Measurements from ENCODE around the gene GNB3. TPM values are rescaled to one million over a fixed set of nuclear protein-coding genes. Genes with fewer than 3 reads are reported as not detected.

GNB3 gene
- total and polyA plus RNA-seq, 9 of the 15 experiments (the other 6 are each of a cell fraction or from before 2014, with no cell fraction given), result 1.4 to 5.8 (median 2.0) TPM

GRCh38 chr12:6888360-6888759 is 47.6 kb downstream of the GNB3 start:
- H3K9me1 ChIP-seq (ENCODE audit: control insufficient read depth, insufficient read depth, low read length), result no peaks in the 10 kb centered on the region
- no peak overlapping the region for H3K27ac ChIP-seq (ENCODE audit: extremely low read depth, low read depth, low read length)
- no peak for FAIRE-seq
- 88% methylated on average over 2 of the region's 2 CpGs for WGBS (ENCODE audit: insufficient coverage, low coverage, missing lambda C conversion rate)
- in situ Hi-C loops (cut with MboI) (no loop called here), intact Hi-C loops (cut with micrococcal nuclease) (no loop called here)
- H3K4me3 ChIP-seq, result no peak overlapping the region
- ATAC-seq, result no peak
- H3K27me3 ChIP-seq (ENCODE audit: control insufficient read depth in 2 of 2, insufficient read depth in 2 of 2, low read length in 2 of 2), result no peaks in the 10 kb centered on the region
- peaks cover 14% of the 10 kb centered on the region; the same call in 1 of the 3 replicates for H3K36me3 ChIP-seq (ENCODE audit: control insufficient read depth, insufficient read depth, low read length)
- ChIA-PET POLR2A (interaction anchor here (0.6 to 1.4 kb wide), 2 partner anchors 15 to 20 kb away, joined by 3 to 5 read pairs; partner anchors contain the start of gene SPSB2), CTCF (ENCODE audit: low intra/inter-chr PET ratio) (no interaction called here)
- H4K20me1 ChIP-seq (replicated peaks; ENCODE audit: control insufficient read depth, insufficient read depth, low read length), result no peaks in the 10 kb centered on the region
- H2AFZ ChIP-seq (ENCODE audit: low read depth, low read length), result no peak overlapping the region
- H3K4me1 ChIP-seq (replicated peaks in 1 of 2; ENCODE audit: control insufficient read depth in 2 of 2, insufficient read depth in 2 of 2, low read length in 2 of 2), result peaks cover 12 to 23% of the 10 kb centered on the region in 2 experiments; a peak in 4 of 5 replicates
- no peak overlapping the region for H3K9ac ChIP-seq (ENCODE audit: insufficient read depth in 1 of 2, low read depth in 2 of 2, low read length in 2 of 2)
- DNase-seq (ENCODE audit: extremely low read depth in 1 of 4, low spot score in 3 of 4), result no peak
- BruUV-seq (replicated peaks), result no TSS peak
- H3K4me2 ChIP-seq (ENCODE audit: insufficient read depth, low read length), result no peak overlapping the region
- 0 out of 3 replicates have a peak, but pooled peaks cover 2% of the 10 kb centered on the region for H3K79me2 ChIP-seq (ENCODE audit: control insufficient read depth, insufficient read depth, low read length)
- H3K9me3 ChIP-seq (replicated peaks; ENCODE audit: control insufficient read depth, insufficient read depth, low read depth, low read length), result no peaks in the 10 kb centered on the region
- TF ChIP-seq TCF7L2 (IDR thresholded peaks at IDR 0.05; ENCODE audit: low read depth, low read length), result no peak
- no peak for TF ChIP-seq ZFP36 (IDR thresholded peaks at IDR 0.05; ENCODE audit: low read depth, low read length, partially characterized antibody)
- TF ChIP-seq ZNF57 (CRISPR knock-in tag; IDR thresholded peaks at IDR 0.05), result no peak
- no peak for TF ChIP-seq ZNF263 (CRISPR knock-in tag; IDR thresholded peaks at IDR 0.05; ENCODE audit: borderline replicate concordance)
- TF ChIP-seq ZNF316 (IDR thresholded peaks at IDR 0.05), result peak; percentile 57; the same call in 1 of the 2 replicates
- no peak for TF ChIP-seq CHD1 (IDR thresholded peaks at IDR 0.05; ENCODE audit: low read length)
- no peak for TF ChIP-seq ZNF165 (CRISPR knock-in tag; IDR thresholded peaks at IDR 0.05; ENCODE audit: borderline replicate concordance)
- TF ChIP-seq ELF1 (tag; IDR thresholded peaks at IDR 0.05), result no peak
- no peak for TF ChIP-seq TEAD1 (CRISPR knock-in tag; IDR thresholded peaks at IDR 0.05)
- no peak for TF ChIP-seq ZBTB8A (IDR thresholded peaks at IDR 0.05; ENCODE audit: partially characterized antibody)
- TF ChIP-seq C11orf30 (IDR thresholded peaks at IDR 0.05; ENCODE audit: low read depth), result peak; percentile 47; the same call in 1 of the 2 replicates
- TF ChIP-seq HOMEZ (CRISPR knock-in tag; IDR thresholded peaks at IDR 0.05), result no peak
- no peak for TF ChIP-seq TAL1 (IDR thresholded peaks at IDR 0.05)
- TF ChIP-seq MAFK (IDR thresholded peaks at IDR 0.05; ENCODE audit: low read length), result peak; percentile 41; the same call in 1 of the 2 replicates
- TF ChIP-seq DIDO1 (tag; IDR thresholded peaks at IDR 0.05; ENCODE audit: low read depth), result no peak
- TF ChIP-seq SMARCC2 (IDR thresholded peaks at IDR 0.05; ENCODE audit: low read depth), result no peak
- TF ChIP-seq HNRNPLL (IDR thresholded peaks at IDR 0.05; ENCODE audit: low read depth, low read length, poor library complexity, severe bottlenecking), result no peak
- TF ChIP-seq STAT5A (IDR thresholded peaks at IDR 0.05; ENCODE audit: borderline replicate concordance, low read length), result no peak
- no peak for TF ChIP-seq KLF13 (tag; IDR thresholded peaks at IDR 0.05; ENCODE audit: borderline replicate concordance, low read depth)
- no peak for TF ChIP-seq TRIM28 (IDR thresholded peaks at IDR 0.05)
- no peak for TF ChIP-seq ZNF780A (CRISPR knock-in tag; IDR thresholded peaks at IDR 0.05)
- no peak for TF ChIP-seq TFAM (CRISPR knock-in tag; conservative IDR thresholded peaks at IDR 0.05)
- TF ChIP-seq TBP (optimal IDR thresholded peaks at IDR 0.05; ENCODE audit: low read depth, low read length), result no peak
- TF ChIP-seq, protein P1, sequence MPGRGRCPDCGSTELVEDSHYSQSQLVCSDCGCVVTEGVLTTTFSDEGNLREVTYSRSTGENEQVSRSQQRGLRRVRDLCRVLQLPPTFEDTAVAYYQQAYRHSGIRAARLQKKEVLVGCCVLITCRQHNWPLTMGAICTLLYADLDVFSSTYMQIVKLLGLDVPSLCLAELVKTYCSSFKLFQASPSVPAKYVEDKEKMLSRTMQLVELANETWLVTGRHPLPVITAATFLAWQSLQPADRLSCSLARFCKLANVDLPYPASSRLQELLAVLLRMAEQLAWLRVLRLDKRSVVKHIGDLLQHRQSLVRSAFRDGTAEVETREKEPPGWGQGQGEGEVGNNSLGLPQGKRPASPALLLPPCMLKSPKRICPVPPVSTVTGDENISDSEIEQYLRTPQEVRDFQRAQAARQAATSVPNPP (IDR thresholded peaks at IDR 0.05; ENCODE audit: borderline replicate concordance, insufficient read depth, insufficient read length), result no peak
- peak; percentile 32; the same call in 1 of the 2 replicates for TF ChIP-seq MAFF (IDR thresholded peaks at IDR 0.05; ENCODE audit: low read length)

Data from K562 (cell line).